ENCODE measurements around the gene CHTF8. TPM values are rescaled to one million over a fixed set of nuclear protein-coding genes. Genes with fewer than 3 reads are reported as not detected.
"Not testable (repeated sequence)": the region's sequence is repeated elsewhere in the genome, so short reads cannot be mapped to it uniquely, and the experiment has no call there.

Gene CHTF8
- total RNA-seq, 1 donor, result 34.8 TPM

GRCh38 chr16:69150146-69150865 is 17.9 kb upstream of the CHTF8 start:
- Histone ChIP-seq H3K4me3 (ENCODE audit: low read length) (no peak overlapping the region), H3K4me1 (ENCODE audit: insufficient read depth, low read length) (no peaks in the 10 kb centered on the region), H3K9me3 (ENCODE audit: low read depth, low read length) (no peaks in the 10 kb centered on the region), H3K27me3 (ENCODE audit: insufficient read depth, low read length) (no peaks in the 10 kb centered on the region)

- H3K4me3 ChIP-seq (ENCODE audit: low read length); H3K9me3 ChIP-seq (ENCODE audit: low read depth, low read length); H3K4me1 ChIP-seq (ENCODE audit: insufficient read depth, low read length); H3K27me3 ChIP-seq (ENCODE audit: insufficient read depth, low read length): not testable (repeated sequence)
Observed at GRCh38 chr16:69149621-69150020, 17.2 kb upstream of the CHTF8 start.

- H3K27me3 ChIP-seq (ENCODE audit: insufficient read depth, low read length), result no peaks in the 10 kb centered on the region
- no peak overlapping the region for H3K4me3 ChIP-seq (ENCODE audit: low read length)
- H3K9me3 ChIP-seq (ENCODE audit: low read depth, low read length), result no peaks in the 10 kb centered on the region
- no peaks in the 10 kb centered on the region for H3K4me1 ChIP-seq (ENCODE audit: insufficient read depth, low read length)
Observed at GRCh38 chr16:69145658-69146057, 13.3 kb upstream of the CHTF8 start.

- no peaks in the 10 kb centered on the region for H3K27me3 ChIP-seq (ENCODE audit: insufficient read depth, low read length)
- no peaks in the 10 kb centered on the region for H3K9me3 ChIP-seq (ENCODE audit: low read depth, low read length)
- H3K4me1 ChIP-seq (ENCODE audit: insufficient read depth, low read length), result no peaks in the 10 kb centered on the region
- no peak overlapping the region for H3K4me3 ChIP-seq (ENCODE audit: low read length)
Observed at GRCh38 chr16:69143116-69143515, 10.7 kb upstream of the CHTF8 start.

- Histone ChIP-seq H3K4me3 (ENCODE audit: low read length) (no peak overlapping the region), H3K9me3 (ENCODE audit: low read depth, low read length) (no peaks in the 10 kb centered on the region), H3K4me1 (ENCODE audit: insufficient read depth, low read length) (no peaks in the 10 kb centered on the region), H3K27me3 (ENCODE audit: insufficient read depth, low read length) (no peaks in the 10 kb centered on the region)
Observed at GRCh38 chr16:69141936-69142335, 9.5 kb upstream of the CHTF8 start.

- H3K27me3 ChIP-seq (ENCODE audit: insufficient read depth, low read length), result no peaks in the 10 kb centered on the region
- no peaks in the 10 kb centered on the region for H3K9me3 ChIP-seq (ENCODE audit: low read depth, low read length)
- no peaks in the 10 kb centered on the region for H3K4me1 ChIP-seq (ENCODE audit: insufficient read depth, low read length)
- H3K4me3 ChIP-seq (ENCODE audit: low read length), result no peak overlapping the region
Observed at GRCh38 chr16:69141014-69141413, 8.6 kb upstream of the CHTF8 start.

GRCh38 chr16:69139464-69139863 is 7.1 kb upstream of the CHTF8 start:
- not testable (repeated sequence) for H3K27me3 ChIP-seq (ENCODE audit: insufficient read depth, low read length); H3K9me3 ChIP-seq (ENCODE audit: low read depth, low read length); H3K4me3 ChIP-seq (ENCODE audit: low read length); H3K4me1 ChIP-seq (ENCODE audit: insufficient read depth, low read length)

GRCh38 chr16:69138608-69139007 is 6.2 kb upstream of the CHTF8 start:
- H3K9me3 ChIP-seq (ENCODE audit: low read depth, low read length), result no peaks in the 10 kb centered on the region
- peaks cover 7% of the 10 kb centered on the region for H3K4me1 ChIP-seq (ENCODE audit: insufficient read depth, low read length)
- no peaks in the 10 kb centered on the region for H3K27me3 ChIP-seq (ENCODE audit: insufficient read depth, low read length)
- H3K4me3 ChIP-seq (ENCODE audit: low read length), result no peak overlapping the region

- H3K4me3 ChIP-seq (ENCODE audit: low read length), result peak overlapping the region; percentile 89
- no peaks in the 10 kb centered on the region for H3K9me3 ChIP-seq (ENCODE audit: low read depth, low read length)
Observed at GRCh38 chr16:69133373-69133954, 1.1 kb upstream of the CHTF8 start.

GRCh38 chr16:69131839-69132423 is 457 bp downstream of the CHTF8 start:
- Histone ChIP-seq H3K9me3 (ENCODE audit: low read depth, low read length) (no peaks in the 10 kb centered on the region), H3K4me1 (ENCODE audit: insufficient read depth, low read length) (peaks cover 19% of the 10 kb centered on the region), H3K4me3 (ENCODE audit: low read length) (peak overlapping the region; percentile 89), H3K27me3 (ENCODE audit: insufficient read depth, low read length) (no peaks in the 10 kb centered on the region)

More at GRCh38 chr16:69133373-69133954, 1.1 kb upstream of the CHTF8 start:
- H3K4me1 ChIP-seq (ENCODE audit: insufficient read depth, low read length), result peaks cover 19% of the 10 kb centered on the region
- H3K27me3 ChIP-seq (ENCODE audit: insufficient read depth, low read length), result no peaks in the 10 kb centered on the region

GRCh38 chr16:69131167-69131838 is 1.1 kb downstream of the CHTF8 start:
- H3K9me3 ChIP-seq (ENCODE audit: low read depth, low read length), result no peaks in the 10 kb centered on the region
- no peaks in the 10 kb centered on the region for H3K27me3 ChIP-seq (ENCODE audit: insufficient read depth, low read length)
- peak overlapping the region; percentile 89 for H3K4me3 ChIP-seq (ENCODE audit: low read length)
- peaks cover 19% of the 10 kb centered on the region for H3K4me1 ChIP-seq (ENCODE audit: insufficient read depth, low read length)

- Histone ChIP-seq H3K27me3 (ENCODE audit: insufficient read depth, low read length) (no peaks in the 10 kb centered on the region), H3K9me3 (ENCODE audit: low read depth, low read length) (no peaks in the 10 kb centered on the region), H3K4me1 (ENCODE audit: insufficient read depth, low read length) (peaks cover 19% of the 10 kb centered on the region), H3K4me3 (ENCODE audit: low read length) (no peak overlapping the region)
Observed at GRCh38 chr16:69130461-69130860, 1.9 kb downstream of the CHTF8 start.

- no peaks in the 10 kb centered on the region for H3K27me3 ChIP-seq (ENCODE audit: insufficient read depth, low read length)
Observed at GRCh38 chr16:69127966-69128510, 4.3 kb downstream of the CHTF8 start.

GRCh38 chr16:69126801-69127200 is 5.6 kb downstream of the CHTF8 start:
- not testable (repeated sequence) for H3K4me1 ChIP-seq (ENCODE audit: insufficient read depth, low read length); H3K9me3 ChIP-seq (ENCODE audit: low read depth, low read length); H3K4me3 ChIP-seq (ENCODE audit: low read length); H3K27me3 ChIP-seq (ENCODE audit: insufficient read depth, low read length)

More at GRCh38 chr16:69127966-69128510, 4.3 kb downstream of the CHTF8 start:
- Histone ChIP-seq H3K4me1 (ENCODE audit: insufficient read depth, low read length) (peaks cover 7% of the 10 kb centered on the region), H3K9me3 (ENCODE audit: low read depth, low read length) (no peaks in the 10 kb centered on the region), H3K4me3 (ENCODE audit: low read length) (no peak overlapping the region)

- H3K9me3 ChIP-seq (ENCODE audit: low read depth, low read length), result no peaks in the 10 kb centered on the region
- H3K4me3 ChIP-seq (ENCODE audit: low read length), result no peak overlapping the region
- peaks cover 3% of the 10 kb centered on the region for H3K4me1 ChIP-seq (ENCODE audit: insufficient read depth, low read length)
- H3K27me3 ChIP-seq (ENCODE audit: insufficient read depth, low read length), result no peaks in the 10 kb centered on the region
Observed at GRCh38 chr16:69126221-69126620, 6.2 kb downstream of the CHTF8 start.
